Activated CD4-positive, alpha-beta T cell treated with anti-CD3 and anti-CD28 coated beads, Interleukin-2, amount 10 ng/mL, durations not matched to agents 7 days and 5 days (primary cell): Measurements from ENCODE around the gene NIM1K. TPM values are rescaled to one million over a fixed set of nuclear protein-coding genes. Genes with fewer than 3 reads are reported as not detected.

ENCODE experiments used
- CTCF ChIA-PET: fragments of 350-600 bp; sonication (Branson Sonifier 250); formaldehyde crosslinking; loops from one replicate; lab custom pipeline; 2021; ENCODE audit warnings: antibody characterized with exemption; lab: Charles Lee
- POLR2A ChIA-PET: fragments of 350-600 bp; sonication (Branson Sonifier 250); formaldehyde crosslinking; loops from one replicate; lab custom pipeline; 2021; ENCODE audit warnings: antibody characterized with exemption; lab: Charles Lee
- DNase-seq: peaks from one replicate; pipeline ENCODE4 v3.0.0-alpha.2; 2020
- H3K27ac Mint-ChIP-seq: one replicate; pipeline ENCODE4 v1.8.0; 2021; ENCODE audit warnings: mild to moderate bottlenecking, moderate library complexity, mixed read lengths
- H3K27me3 Mint-ChIP-seq: one replicate; pipeline ENCODE4 v1.8.0; 2021; ENCODE audit warnings: mixed read lengths
- H3K36me3 Mint-ChIP-seq: one replicate; pipeline ENCODE4 v1.8.0; 2021; ENCODE audit warnings: low read depth, mixed read lengths
- H3K4me1 Mint-ChIP-seq: one replicate; pipeline ENCODE4 v1.8.0; 2021; ENCODE audit warnings: mixed read lengths
- H3K4me3 Mint-ChIP-seq: one replicate; pipeline ENCODE4 v1.8.0; 2021; ENCODE audit warnings: mild to moderate bottlenecking, moderate library complexity, mixed read lengths
- H3K9me3 Mint-ChIP-seq: one replicate; pipeline ENCODE4 v1.8.0; 2021; ENCODE audit warnings: mixed read lengths
- total RNA-seq, 2 experiments: library from RNA; stranded (reverse); gene quantifications; one replicate each; pipeline ENCODE4 v1.2.3, GENCODE V29; 2021

The NIM1K gene
- total RNA-seq = under 1 TPM; 0.50 to 0.75 TPM

DNA sequence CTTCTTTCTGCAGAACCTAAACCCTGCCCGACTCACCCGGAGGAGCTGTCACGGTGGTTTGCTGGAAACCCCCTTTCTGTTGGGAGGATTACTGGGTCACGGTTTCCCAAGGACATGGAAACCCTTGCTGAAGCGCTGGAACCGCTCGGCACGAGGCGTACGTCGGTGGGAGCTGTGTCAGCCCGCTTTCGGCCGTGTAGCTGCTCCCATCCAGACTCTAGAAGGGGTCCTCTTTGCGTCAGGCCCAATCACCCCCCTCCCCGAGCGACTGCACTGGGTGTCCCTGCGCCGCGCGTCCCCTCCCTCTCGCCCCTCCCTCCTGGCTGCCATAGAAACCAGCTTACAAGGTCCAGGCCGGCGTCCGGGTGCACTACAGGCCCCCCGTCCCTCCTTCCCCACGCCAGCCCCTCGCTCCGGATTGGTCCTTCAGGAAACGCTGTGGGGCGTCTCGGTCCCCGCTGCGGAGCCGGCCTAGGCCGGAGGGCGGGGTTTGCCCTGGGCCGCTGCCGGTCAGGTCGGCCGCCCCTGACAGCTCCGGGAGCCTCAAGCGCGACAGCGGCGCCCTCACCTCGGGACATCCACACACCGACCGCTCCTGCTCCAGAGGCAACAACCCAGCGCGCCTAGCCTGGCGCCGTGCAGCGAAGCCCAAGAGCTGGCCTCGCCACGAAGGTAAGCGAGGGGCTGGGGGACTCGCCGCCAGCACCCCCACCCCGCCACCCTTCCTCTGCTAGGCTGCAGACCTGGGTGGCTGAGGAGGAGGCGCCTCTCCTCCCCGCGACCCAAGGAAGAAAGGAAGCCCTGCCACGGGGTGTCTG, at the start of gene NIM1K:
NIM1K (plus strand) TSS at position 486 of the 818 bp plus-strand sequence. CDS start 53,551 bp downstream, outside the sequence.
- ChIA-PET POLR2A (no interaction called here), CTCF (interaction anchor here (1.1 to 1.4 kb wide), 2 partner anchors 51 to 292 kb away, joined by 3 read pairs; partner anchors contain the start of gene TMEM267)
- H3K4me1 Mint-ChIP-seq = peaks cover 44% of the 10 kb centered on the region
- H3K27me3 Mint-ChIP-seq = peaks cover 18% of the 10 kb centered on the region
- H3K4me3 Mint-ChIP-seq = peak within 1 kb of the TSS; percentile 77
- H3K27ac Mint-ChIP-seq = peak within 1 kb of the TSS; percentile 73
- peak; percentile 40 for DNase-seq
- H3K9me3 Mint-ChIP-seq = no peaks in the 10 kb centered on the region
- H3K36me3 Mint-ChIP-seq = peaks cover 7% of the 10 kb centered on the region

DNA sequence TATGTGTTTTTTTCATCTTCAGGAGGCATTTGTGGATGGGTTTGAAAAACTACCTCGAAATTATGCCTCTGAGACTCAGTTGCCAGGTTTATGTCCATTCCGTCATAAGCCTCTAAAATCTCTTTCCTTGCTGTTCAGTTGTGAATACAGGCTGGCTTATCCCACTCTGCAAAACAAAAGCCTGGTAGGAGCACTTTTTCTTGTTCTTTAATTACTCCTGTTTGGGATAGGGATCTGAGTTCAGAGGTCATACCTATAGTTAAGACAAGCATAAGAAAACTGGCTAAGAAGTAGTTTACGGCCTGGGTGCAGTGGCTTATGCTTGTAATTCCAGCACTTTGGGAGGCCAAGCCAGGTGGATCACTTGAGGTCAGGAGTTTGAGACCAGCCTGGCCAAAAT, 47.0 kb upstream of the NIM1K start:
- DNase-seq = no peak
- no peak overlapping the region for H3K27ac Mint-ChIP-seq
- H3K9me3 Mint-ChIP-seq = no peaks in the 10 kb centered on the region
- H3K4me1 Mint-ChIP-seq = peaks cover 16% of the 10 kb centered on the region
- no peaks in the 10 kb centered on the region for H3K27me3 Mint-ChIP-seq
- peaks cover 55% of the 10 kb centered on the region for H3K36me3 Mint-ChIP-seq
- H3K4me3 Mint-ChIP-seq = no peak overlapping the region
- POLR2A ChIA-PET = no interaction called here
- CTCF ChIA-PET = no interaction called here

DNA sequence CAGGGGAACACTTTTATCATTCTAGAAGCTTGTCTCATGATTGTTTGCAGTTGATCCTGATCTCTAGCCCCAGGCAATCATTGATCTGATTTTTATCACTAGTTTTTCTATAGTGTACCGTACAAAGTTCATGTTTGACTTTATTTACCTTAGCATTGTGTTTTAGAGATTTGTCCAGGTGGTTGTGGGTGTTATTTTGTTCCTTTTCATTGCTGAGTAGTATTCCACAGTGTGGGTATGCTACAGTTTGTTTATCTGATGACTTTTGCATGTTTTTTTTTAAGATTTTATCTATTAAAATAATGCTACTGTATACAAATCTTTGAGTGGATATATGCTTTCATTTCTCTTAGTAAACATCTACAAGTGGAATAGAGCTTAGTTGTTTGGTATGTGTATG, 45.1 kb upstream of the NIM1K start:
- DNase-seq = no peak
- peaks cover 9% of the 10 kb centered on the region for H3K4me1 Mint-ChIP-seq
- no peak overlapping the region for H3K27ac Mint-ChIP-seq
- H3K9me3 Mint-ChIP-seq = no peaks in the 10 kb centered on the region
- ChIA-PET CTCF (interaction anchor here (0.7 to 1.4 kb wide), 2 partner anchors 15 to 205 kb away, joined by 3 read pairs; no protein-coding TSS in a partner anchor), POLR2A (no interaction called here)
- no peaks in the 10 kb centered on the region for H3K27me3 Mint-ChIP-seq
- H3K36me3 Mint-ChIP-seq = peaks cover 51% of the 10 kb centered on the region
- no peak overlapping the region for H3K4me3 Mint-ChIP-seq

DNA sequence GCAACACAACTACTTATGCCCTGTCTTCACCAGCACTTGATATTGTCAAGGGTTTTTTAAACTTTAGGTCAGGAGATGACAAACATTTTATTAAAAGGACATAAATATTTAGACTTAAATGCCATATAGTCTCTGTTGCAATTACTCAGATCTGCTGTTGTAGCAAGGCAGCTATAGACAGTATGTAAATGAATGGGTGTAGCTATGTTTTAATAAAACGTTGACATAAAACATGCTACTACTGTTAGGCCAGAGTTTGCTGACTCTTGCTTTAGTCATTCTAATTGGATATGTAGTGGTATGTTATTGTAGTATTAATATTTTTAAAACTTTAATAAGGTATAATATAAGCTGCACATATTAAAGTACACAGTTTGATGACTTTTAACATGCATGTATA, 43.6 kb upstream of the NIM1K start:
- DNase-seq = no peak
- Mint-ChIP-seq H3K4me3 (no peak overlapping the region), H3K4me1 (peaks cover 9% of the 10 kb centered on the region), H3K9me3 (no peaks in the 10 kb centered on the region), H3K36me3 (peaks cover 54% of the 10 kb centered on the region), H3K27ac (no peak overlapping the region), H3K27me3 (no peaks in the 10 kb centered on the region)
- ChIA-PET POLR2A (no interaction called here), CTCF (interaction anchor here (0.6 to 2.3 kb wide), 4 partner anchors 9 to 28 kb away, joined by 3 to 7 read pairs (median 4); partner anchors contain the start of gene ZNF131)

DNA sequence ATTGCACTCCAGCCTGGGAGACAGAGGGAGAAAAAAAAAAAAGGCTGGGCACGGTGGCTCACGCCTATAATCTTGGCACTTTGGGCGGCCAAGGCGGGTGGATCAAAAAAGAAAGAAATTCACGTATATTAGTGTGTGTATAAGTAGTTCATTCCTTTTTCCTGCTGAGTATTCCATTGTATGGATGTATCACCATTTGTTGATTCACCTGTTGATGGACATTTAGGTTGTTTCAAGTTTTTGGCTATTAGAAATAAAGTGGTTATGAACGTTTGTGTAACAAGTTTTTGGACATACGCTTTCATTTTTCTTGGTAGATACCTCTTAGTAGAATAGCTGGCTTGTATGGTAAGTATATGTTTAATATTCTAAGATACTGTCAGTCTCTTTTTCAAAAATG, 42.8 kb upstream of the NIM1K start:
- Mint-ChIP-seq H3K27me3 (no peaks in the 10 kb centered on the region), H3K4me3 (no peak overlapping the region), H3K27ac (no peak overlapping the region), H3K36me3 (peaks cover 57% of the 10 kb centered on the region), H3K4me1 (peaks cover 7% of the 10 kb centered on the region), H3K9me3 (peaks cover 2% of the 10 kb centered on the region)
- POLR2A ChIA-PET = no interaction called here
- CTCF ChIA-PET = interaction anchor here (1.6 to 2.3 kb wide), 2 partner anchors 11 to 29 kb away, joined by 3 to 7 read pairs; partner anchors contain the start of gene ZNF131
- DNase-seq = no peak

DNA sequence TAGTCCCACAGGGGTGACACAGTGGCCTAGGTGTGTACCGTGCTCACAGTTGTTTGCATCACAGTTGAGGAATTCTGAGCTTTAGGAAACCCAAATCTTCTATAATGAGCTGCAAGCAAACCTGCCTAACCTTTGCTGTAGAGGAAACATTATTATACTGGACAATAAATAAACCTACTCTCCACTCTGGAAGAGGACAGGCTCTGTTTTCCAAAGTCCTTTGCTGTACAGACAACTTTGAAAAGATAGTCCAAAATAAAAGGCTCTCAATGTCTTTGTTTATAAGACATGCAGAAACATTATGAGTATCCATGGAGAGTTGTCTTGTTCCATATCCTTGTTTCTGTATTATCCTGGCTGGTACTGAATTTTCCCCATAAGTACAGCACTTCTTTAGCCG, 42.0 kb upstream of the NIM1K start:
- H3K9me3 Mint-ChIP-seq = peaks cover 2% of the 10 kb centered on the region
- peaks cover 6% of the 10 kb centered on the region for H3K4me1 Mint-ChIP-seq
- H3K36me3 Mint-ChIP-seq = peaks cover 50% of the 10 kb centered on the region
- POLR2A ChIA-PET = no interaction called here
- no peak for DNase-seq
- no peak overlapping the region for H3K4me3 Mint-ChIP-seq
- H3K27ac Mint-ChIP-seq = no peak overlapping the region
- H3K27me3 Mint-ChIP-seq = no peaks in the 10 kb centered on the region
- CTCF ChIA-PET = interaction anchor here (1.5 to 2.3 kb wide), 2 partner anchors 10 to 20 kb away, joined by 4 to 7 read pairs; no protein-coding TSS in a partner anchor

DNA sequence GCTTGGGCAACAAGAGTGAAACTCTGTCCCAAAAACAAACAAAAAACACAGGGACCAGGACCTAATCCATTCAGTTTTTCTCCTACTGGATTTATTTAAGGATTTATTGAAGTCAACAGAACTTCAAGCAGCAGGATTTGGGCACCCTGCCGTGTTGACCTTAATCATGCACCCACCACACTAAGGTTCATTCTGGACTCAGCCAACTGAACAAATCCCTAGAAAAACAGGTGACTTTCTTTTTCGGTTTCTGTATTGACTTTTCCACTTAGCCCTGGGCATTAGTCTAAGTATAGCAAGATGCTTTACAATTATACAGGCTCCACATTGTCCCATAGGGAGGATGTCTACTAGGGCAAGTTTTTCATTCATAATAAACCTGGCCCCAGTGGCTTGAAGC, 41.3 kb upstream of the NIM1K start:
- no peaks in the 10 kb centered on the region for H3K27me3 Mint-ChIP-seq
- peaks cover 9% of the 10 kb centered on the region for H3K4me1 Mint-ChIP-seq
- H3K27ac Mint-ChIP-seq = no peak overlapping the region
- CTCF ChIA-PET = interaction anchor here (1.5 kb wide), 1 partner anchor 20 kb away, joined by 4 read pairs; no protein-coding TSS in a partner anchor
- POLR2A ChIA-PET = no interaction called here
- H3K4me3 Mint-ChIP-seq = no peak overlapping the region
- peaks cover 49% of the 10 kb centered on the region for H3K36me3 Mint-ChIP-seq
- H3K9me3 Mint-ChIP-seq = peaks cover 2% of the 10 kb centered on the region
- no peak for DNase-seq

DNA sequence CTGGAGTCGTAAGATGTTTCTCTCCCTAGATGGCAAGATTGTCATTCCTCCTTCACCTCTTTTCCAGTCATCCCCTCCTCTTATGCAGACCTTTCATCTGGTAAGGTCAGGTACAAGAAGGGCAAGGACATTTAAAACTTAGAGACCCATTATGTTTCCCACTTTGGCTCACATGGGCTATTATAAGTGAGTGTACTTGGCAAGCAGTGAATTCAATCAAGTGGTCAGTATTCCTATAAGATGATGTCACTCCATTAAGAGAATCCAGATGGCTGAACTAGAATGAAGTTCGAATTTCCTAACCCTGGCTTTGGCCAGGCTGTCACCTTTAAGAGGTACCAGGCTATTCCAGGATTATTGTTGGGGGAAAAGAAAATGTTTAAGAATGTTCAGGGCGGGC, 39.1 kb upstream of the NIM1K start:
- ChIA-PET CTCF (interaction anchor here (3.3 kb wide), 1 partner anchor 15 kb away, joined by 12 read pairs; no protein-coding TSS in a partner anchor), POLR2A (no interaction called here)
- no peak for DNase-seq
- H3K9me3 Mint-ChIP-seq = peaks cover 2% of the 10 kb centered on the region
- peaks cover 12% of the 10 kb centered on the region for H3K4me1 Mint-ChIP-seq
- H3K4me3 Mint-ChIP-seq = no peak overlapping the region
- H3K36me3 Mint-ChIP-seq = peaks cover 53% of the 10 kb centered on the region
- no peak overlapping the region for H3K27ac Mint-ChIP-seq
- no peaks in the 10 kb centered on the region for H3K27me3 Mint-ChIP-seq

DNA sequence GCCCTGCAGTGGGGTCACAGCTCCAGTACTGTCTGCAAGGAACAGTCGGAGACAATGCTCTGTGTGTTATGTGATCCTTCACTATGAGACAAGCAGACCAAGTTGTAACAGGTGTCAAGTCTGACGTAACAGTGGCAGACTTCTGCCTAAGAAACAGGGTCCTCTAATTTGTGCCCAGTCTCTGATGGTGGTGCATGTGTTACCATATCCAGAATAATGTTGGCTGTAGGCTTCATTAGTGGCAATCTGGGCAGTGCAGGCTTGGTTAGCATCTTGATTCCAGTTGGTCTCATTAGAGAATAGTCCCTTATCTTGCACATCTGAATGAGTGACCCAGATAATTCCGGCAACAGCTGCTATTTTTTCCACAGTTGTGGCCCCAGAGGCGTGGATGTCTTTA, 37.6 kb upstream of the NIM1K start:
- Mint-ChIP-seq H3K4me3 (no peak overlapping the region), H3K27ac (no peak overlapping the region), H3K27me3 (no peaks in the 10 kb centered on the region), H3K9me3 (peaks cover 2% of the 10 kb centered on the region), H3K36me3 (peaks cover 51% of the 10 kb centered on the region), H3K4me1 (peaks cover 12% of the 10 kb centered on the region)
- DNase-seq = no peak
- CTCF ChIA-PET = interaction anchor here (0.8 to 3.3 kb wide), 6 partner anchors 11 to 89 kb away, joined by 3 to 12 read pairs (median 4); no protein-coding TSS in a partner anchor
- POLR2A ChIA-PET = no interaction called here

DNA sequence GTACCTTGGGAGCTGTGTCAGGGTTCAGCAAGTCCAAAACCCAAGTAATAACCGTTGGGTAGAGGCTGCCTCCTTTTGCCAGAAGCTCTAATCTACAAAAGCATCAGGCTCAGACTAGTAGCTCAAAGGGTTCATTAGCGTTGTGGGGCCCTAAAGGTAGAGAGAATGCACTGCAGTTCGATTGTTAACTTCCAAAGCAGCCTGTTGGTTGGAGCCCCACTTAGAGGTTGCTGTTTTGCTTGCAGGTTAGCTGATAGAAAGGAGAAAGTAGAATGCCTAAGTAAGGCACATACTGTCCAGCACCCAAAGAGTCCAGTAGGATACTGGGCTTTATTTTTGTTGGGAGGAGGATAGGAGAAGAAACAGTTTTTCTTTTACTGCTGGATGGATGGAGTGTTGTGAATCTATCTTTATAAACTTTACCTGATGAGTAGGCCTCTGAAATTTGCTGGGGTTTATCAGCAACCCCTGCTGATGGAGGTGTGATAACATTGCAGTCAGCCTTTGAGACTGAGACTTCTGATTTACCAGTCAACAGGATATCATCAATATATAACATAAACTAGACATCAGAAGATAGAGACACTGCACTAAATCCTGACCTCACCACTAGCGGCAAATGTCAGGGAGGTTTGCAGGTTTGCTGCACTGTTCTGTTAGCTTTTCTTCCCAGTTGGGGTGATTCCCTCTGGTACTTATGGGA, 36.5 kb upstream of the NIM1K start:
- H3K9me3 Mint-ChIP-seq = peaks cover 2% of the 10 kb centered on the region
- CTCF ChIA-PET = interaction anchor here (1.0 to 1.3 kb wide), 3 partner anchors 12 to 26 kb away, joined by 4 to 6 read pairs (median 5); no protein-coding TSS in a partner anchor
- peaks cover 45% of the 10 kb centered on the region for H3K36me3 Mint-ChIP-seq
- DNase-seq = no peak
- no peak overlapping the region for H3K27ac Mint-ChIP-seq
- POLR2A ChIA-PET = no interaction called here
- no peaks in the 10 kb centered on the region for H3K27me3 Mint-ChIP-seq
- H3K4me3 Mint-ChIP-seq = no peak overlapping the region
- H3K4me1 Mint-ChIP-seq = peaks cover 15% of the 10 kb centered on the region

DNA sequence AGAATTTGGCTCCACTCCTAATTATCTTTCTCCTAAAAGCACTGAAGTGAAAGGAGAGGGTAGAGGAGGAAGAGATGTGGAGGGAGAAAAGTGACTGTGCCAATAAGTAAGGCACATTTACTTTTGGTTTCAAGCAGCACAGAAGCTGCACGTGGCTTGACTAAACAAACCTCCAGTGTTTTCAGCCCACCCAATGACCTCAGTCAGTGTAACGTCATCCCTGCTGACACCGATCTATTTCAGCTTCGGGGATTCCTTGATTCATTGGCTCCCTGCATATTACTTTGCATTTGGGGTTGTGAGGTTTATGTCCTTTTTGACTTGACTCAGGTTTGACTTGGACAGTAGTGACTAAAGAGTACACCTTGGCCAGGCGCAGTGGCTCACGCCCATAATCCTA, 35.6 kb upstream of the NIM1K start:
- Mint-ChIP-seq H3K4me1 (peaks cover 23% of the 10 kb centered on the region), H3K4me3 (no peak overlapping the region), H3K36me3 (peaks cover 47% of the 10 kb centered on the region), H3K27me3 (no peaks in the 10 kb centered on the region), H3K27ac (no peak overlapping the region), H3K9me3 (peaks cover 2% of the 10 kb centered on the region)
- POLR2A ChIA-PET = no interaction called here
- CTCF ChIA-PET = interaction anchor here (0.5 to 0.8 kb wide), 2 partner anchors 24 to 184 kb away, joined by 3 to 4 read pairs; no protein-coding TSS in a partner anchor
- DNase-seq = no peak

DNA sequence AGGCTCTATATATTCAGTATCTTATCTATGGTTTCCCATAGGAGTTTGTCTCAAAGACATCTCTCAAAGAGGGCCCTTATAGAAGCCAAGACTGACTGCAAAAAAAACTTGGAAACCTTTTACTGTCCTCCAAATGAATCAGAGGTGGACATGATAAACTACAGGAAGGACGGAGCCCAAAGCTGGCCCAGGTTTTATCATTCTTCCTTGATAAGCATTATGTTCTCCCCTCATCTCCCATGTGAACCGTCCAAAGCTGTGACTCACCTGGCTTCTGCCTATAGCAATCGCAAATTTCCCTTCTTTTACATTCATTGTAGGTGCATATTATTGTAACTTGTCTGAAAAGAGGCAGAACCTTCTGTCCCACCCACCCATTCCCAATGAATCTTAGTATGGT, 35.0 kb upstream of the NIM1K start:
- H3K27ac Mint-ChIP-seq = no peak overlapping the region
- ChIA-PET CTCF (no interaction called here), POLR2A (no interaction called here)
- peaks cover 27% of the 10 kb centered on the region for H3K4me1 Mint-ChIP-seq
- peaks cover 48% of the 10 kb centered on the region for H3K36me3 Mint-ChIP-seq
- no peaks in the 10 kb centered on the region for H3K27me3 Mint-ChIP-seq
- no peak overlapping the region for H3K4me3 Mint-ChIP-seq
- no peak for DNase-seq
- peaks cover 2% of the 10 kb centered on the region for H3K9me3 Mint-ChIP-seq
